Stimulated activated CD8-positive, alpha-beta memory T cell treated with anti-CD3 and anti-CD28 coated beads, Interleukin-2, amount 100 ng/mL, for 48 hours (primary cell): ENCODE results near the gene ZNF324.
"Not testable (repeated sequence)": the region's sequence is repeated elsewhere in the genome, so short reads cannot be mapped to it uniquely, and the experiment has no call there.

ENCODE experiments used
- DNase-seq, 2 donors: peaks; one replicate each; pipeline ENCODE4 v3.0.0-alpha.2; 2020; ENCODE audit warnings: low read depth in 2 of 2

The ZNF324 gene

GRCh38 chr19:58499021-58499927 lies 32.4 kb downstream of the ZNF324 start:
- peak; percentile 98 to 100 for DNase-seq

GRCh38 chr19:58500242-58500641 lies 33.4 kb downstream of the ZNF324 start:
- no peak for DNase-seq

- DNase-seq = not testable (repeated sequence)
Measured at GRCh38 chr19:58507602-58508223, 40.8 kb downstream of the ZNF324 start.

GRCh38 chr19:58509731-58510083 lies 42.8 kb downstream of the ZNF324 start:
- no peak for DNase-seq

- no peak for DNase-seq
Measured at GRCh38 chr19:58510084-58510862, 43.4 kb downstream of the ZNF324 start.

GRCh38 chr19:58511353-58512208 lies 44.7 kb downstream of the ZNF324 start, which contains the start of gene SLC27A5:
TSS of gene SLC27A5 (minus strand) at chr19:58511992. CDS start at chr19:58511955, 37 bp downstream.
- DNase-seq = no peak

GRCh38 chr19:58513213-58513693 lies 46.4 kb downstream of the ZNF324 start:
- DNase-seq = no peak

GRCh38 chr19:58513694-58514563 lies 47.0 kb downstream of the ZNF324 start:
- DNase-seq = peak; percentile 94 to 96

- DNase-seq = no peak
Measured at GRCh38 chr19:58514564-58515022, 47.7 kb downstream of the ZNF324 start.

GRCh38 chr19:58515259-58515658 lies 48.4 kb downstream of the ZNF324 start:
- DNase-seq = no peak

- DNase-seq = no peak
Measured at GRCh38 chr19:58516246-58516836, 49.5 kb downstream of the ZNF324 start.

GRCh38 chr19:58516964-58517833 lies 50.3 kb downstream of the ZNF324 start:
- DNase-seq = no peak

- DNase-seq = no peak
Measured at GRCh38 chr19:58518256-58519086, 51.6 kb downstream of the ZNF324 start.

- peak in 1 of 2 donors; percentile 29 for DNase-seq
Measured at GRCh38 chr19:58519087-58519354, 52.1 kb downstream of the ZNF324 start.

GRCh38 chr19:58519355-58520256 lies 52.7 kb downstream of the ZNF324 start, which contains the start of gene ZBTB45:
TSS of gene ZBTB45 (minus strand) at chr19:58519810. CDS start at chr19:58517673, 2,137 bp downstream.
- DNase-seq = peak; percentile 87

GRCh38 chr19:58520257-58520599 lies 53.3 kb downstream of the ZNF324 start:
- no peak for DNase-seq

- no peak for DNase-seq
Measured at GRCh38 chr19:58521651-58522050, 54.8 kb downstream of the ZNF324 start.
